OCI-LY1 (cell line): ENCODE results near the gene POLQ.

Experiments used
- CTCF ChIP-seq: fragments of 200-600 bp; sonication (generic), shearing (Covaris generic); IDR thresholded peaks from 2 replicates; pipeline ENCODE4 v1.5.1; 2017; ENCODE audit warnings: mild to moderate bottlenecking, antibody characterized with exemption, low read length, moderate library complexity, mixed read lengths
- EZH2 ChIP-seq: fragments of 200-600 bp; sonication (generic), shearing (Covaris generic); IDR thresholded peaks from 2 replicates; pipeline ENCODE4 v1.8.0; 2017; ENCODE audit warnings: borderline replicate concordance, mixed run types, mild to moderate bottlenecking, antibody characterized with exemption, low read length, moderate library complexity, mixed read lengths

GRCh38 chr3:121584418-121584817 is 38.6 kb upstream of the POLQ start:
- no peak for TF ChIP-seq CTCF
- no peak for TF ChIP-seq EZH2
